Central memory CD8-positive, alpha-beta T cell (primary cell): ENCODE data around the gene TNFRSF19.
"Not testable (repeated sequence)": the region's sequence is repeated elsewhere in the genome, so short reads cannot be mapped to it uniquely, and the experiment has no call there.

Experiments used
- ATAC-seq: fragments of 150-1000 bp; cut with Tn5 transposase; replicated peaks from 2 replicates; pipeline ENCODE4 v1.10.0; 2022; ENCODE audit warnings: mild to moderate bottlenecking, moderate FRiP score, moderate number of reproducible peaks; ENCODE audit not compliant: poor library complexity, severe bottlenecking; ENCODE audit errors: extremely low read depth
- DNase-seq, 2 donors: peaks; one replicate each; pipeline ENCODE4 v3.0.0; 2021; ENCODE audit warnings: low spot score in 2 of 2
- H3K27ac Mint-ChIP-seq: one replicate; pipeline ENCODE4 v1.8.0; 2022; ENCODE audit warnings: low read depth, mild to moderate bottlenecking, moderate library complexity, mixed read lengths
- H3K27me3 Mint-ChIP-seq: one replicate; pipeline ENCODE4 v1.8.0; 2022; ENCODE audit warnings: mixed read lengths
- H3K36me3 Mint-ChIP-seq: one replicate; pipeline ENCODE4 v1.8.0; 2022; ENCODE audit warnings: mild to moderate bottlenecking, moderate library complexity, mixed read lengths; ENCODE audit not compliant: insufficient read depth
- H3K4me1 Mint-ChIP-seq: one replicate; pipeline ENCODE4 v1.8.0; 2022; ENCODE audit warnings: mixed read lengths
- H3K4me3 Mint-ChIP-seq: one replicate; pipeline ENCODE4 v1.8.0; 2022; ENCODE audit warnings: mild to moderate bottlenecking, moderate library complexity, mixed read lengths
- H3K9me3 Mint-ChIP-seq: one replicate; pipeline ENCODE4 v1.8.0; 2022; ENCODE audit warnings: mixed read lengths

Gene TNFRSF19

GRCh38 chr13:23570099-23570920 lies at the start of gene TNFRSF19:
TNFRSF19 (plus strand) TSS chr13:23570412; CDS start chr13:23590184, 19,772 bp downstream.
- no peak within 1 kb of the TSS for H3K27ac Mint-ChIP-seq
- H3K4me3 Mint-ChIP-seq, result no peak within 1 kb of the TSS
- H3K4me1 Mint-ChIP-seq, result no peaks in the 10 kb centered on the region
- no peaks in the 10 kb centered on the region for H3K36me3 Mint-ChIP-seq
- DNase-seq (no peak), ATAC-seq (no peak)
- H3K9me3 Mint-ChIP-seq, result no peaks in the 10 kb centered on the region
- peaks cover 79% of the 10 kb centered on the region for H3K27me3 Mint-ChIP-seq

DNA sequence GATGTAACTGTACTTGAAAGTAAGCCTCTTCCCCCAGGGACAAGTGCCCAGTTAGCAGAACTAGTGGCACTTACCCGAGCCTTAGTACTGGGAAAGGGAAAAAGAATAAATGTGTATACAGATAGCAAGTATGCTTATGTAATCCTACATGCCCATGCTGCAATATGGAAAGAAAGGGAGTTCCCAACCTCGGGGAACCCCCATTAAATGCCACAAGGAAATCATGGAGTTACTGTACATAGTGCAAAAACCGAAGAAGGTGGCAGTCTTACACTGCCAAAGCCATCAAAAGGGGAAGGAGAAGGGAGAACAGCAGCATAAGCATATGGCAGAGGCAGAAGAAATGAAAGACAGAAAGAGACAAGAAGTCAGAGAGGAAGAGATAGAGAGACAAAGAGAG lies 40.3 kb upstream of the TNFRSF19 start:
- not testable (repeated sequence) for H3K27ac Mint-ChIP-seq, ATAC-seq, H3K4me1 Mint-ChIP-seq, H3K36me3 Mint-ChIP-seq, DNase-seq, H3K9me3 Mint-ChIP-seq, H3K4me3 Mint-ChIP-seq
- H3K27me3 Mint-ChIP-seq, result peaks cover 11% of the 10 kb centered on the region

GRCh38 chr13:23531446-23531845 lies 38.8 kb upstream of the TNFRSF19 start:
- Mint-ChIP-seq H3K9me3 (no peaks in the 10 kb centered on the region), H3K4me1 (no peaks in the 10 kb centered on the region), H3K36me3 (no peaks in the 10 kb centered on the region), H3K27ac (no peak overlapping the region), H3K27me3 (peaks cover 8% of the 10 kb centered on the region), H3K4me3 (no peak overlapping the region)
- DNase-seq, result no peak
- ATAC-seq, result no peak

GRCh38 chr13:23534090-23534489 lies 36.1 kb upstream of the TNFRSF19 start:
- Mint-ChIP-seq H3K27me3 (no peaks in the 10 kb centered on the region), H3K4me1 (no peaks in the 10 kb centered on the region), H3K9me3 (no peaks in the 10 kb centered on the region), H3K27ac (no peak overlapping the region), H3K4me3 (no peak overlapping the region), H3K36me3 (no peaks in the 10 kb centered on the region)
- DNase-seq, result no peak
- no peak for ATAC-seq

GRCh38 chr13:23541221-23541824 lies 28.9 kb upstream of the TNFRSF19 start:
- Mint-ChIP-seq H3K4me1 (no peaks in the 10 kb centered on the region), H3K9me3 (no peaks in the 10 kb centered on the region), H3K4me3 (no peak overlapping the region), H3K27ac (no peak overlapping the region), H3K27me3 (peaks cover 36% of the 10 kb centered on the region), H3K36me3 (no peaks in the 10 kb centered on the region)
- DNase-seq (no peak), ATAC-seq (no peak)

GRCh38 chr13:23544668-23545067 lies 25.5 kb upstream of the TNFRSF19 start:
- ATAC-seq, result no peak
- peaks cover 66% of the 10 kb centered on the region for H3K27me3 Mint-ChIP-seq

GRCh38 chr13:23547000-23547590 lies 23.1 kb upstream of the TNFRSF19 start:
- no peak for ATAC-seq
- no peaks in the 10 kb centered on the region for H3K9me3 Mint-ChIP-seq
- H3K4me3 Mint-ChIP-seq, result no peak overlapping the region
- no peaks in the 10 kb centered on the region for H3K4me1 Mint-ChIP-seq
- peaks cover 64% of the 10 kb centered on the region for H3K27me3 Mint-ChIP-seq
- no peak overlapping the region for H3K27ac Mint-ChIP-seq
- no peaks in the 10 kb centered on the region for H3K36me3 Mint-ChIP-seq
- DNase-seq, result no peak

More at GRCh38 chr13:23544668-23545067, 25.5 kb upstream of the TNFRSF19 start:
- Mint-ChIP-seq H3K36me3 (no peaks in the 10 kb centered on the region), H3K27ac (no peak overlapping the region), H3K4me1 (no peaks in the 10 kb centered on the region), H3K9me3 (no peaks in the 10 kb centered on the region), H3K4me3 (no peak overlapping the region)
- no peak for DNase-seq

DNA sequence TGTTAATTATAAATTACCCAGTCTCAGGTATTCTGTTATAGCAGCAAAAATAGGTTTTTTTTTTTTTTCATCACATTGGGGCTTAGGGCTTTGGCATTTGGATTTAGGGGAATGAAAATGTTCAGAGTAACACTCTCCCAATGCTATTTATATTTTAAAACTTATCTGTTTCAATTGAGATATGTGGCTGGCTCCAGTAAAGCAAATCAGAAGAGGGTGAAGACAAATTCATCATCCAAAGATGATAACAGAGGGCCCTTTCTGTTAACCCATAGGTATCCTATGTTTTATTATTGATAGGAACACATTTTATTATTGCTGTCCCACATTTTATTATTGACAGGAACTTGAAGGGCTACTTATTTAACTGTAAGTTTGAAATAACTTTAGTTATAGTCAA lies 20.5 kb upstream of the TNFRSF19 start:
- DNase-seq (no peak), ATAC-seq (no peak)
- Mint-ChIP-seq H3K27ac (no peak overlapping the region), H3K4me1 (no peaks in the 10 kb centered on the region), H3K36me3 (no peaks in the 10 kb centered on the region), H3K9me3 (no peaks in the 10 kb centered on the region), H3K4me3 (no peak overlapping the region), H3K27me3 (peaks cover 57% of the 10 kb centered on the region)

GRCh38 chr13:23550163-23550562 lies 20.0 kb upstream of the TNFRSF19 start:
- no peak for DNase-seq
- no peaks in the 10 kb centered on the region for H3K36me3 Mint-ChIP-seq
- no peak overlapping the region for H3K27ac Mint-ChIP-seq
- ATAC-seq, result no peak
- no peak overlapping the region for H3K4me3 Mint-ChIP-seq
- no peaks in the 10 kb centered on the region for H3K9me3 Mint-ChIP-seq
- peaks cover 52% of the 10 kb centered on the region for H3K27me3 Mint-ChIP-seq
- no peaks in the 10 kb centered on the region for H3K4me1 Mint-ChIP-seq

DNA sequence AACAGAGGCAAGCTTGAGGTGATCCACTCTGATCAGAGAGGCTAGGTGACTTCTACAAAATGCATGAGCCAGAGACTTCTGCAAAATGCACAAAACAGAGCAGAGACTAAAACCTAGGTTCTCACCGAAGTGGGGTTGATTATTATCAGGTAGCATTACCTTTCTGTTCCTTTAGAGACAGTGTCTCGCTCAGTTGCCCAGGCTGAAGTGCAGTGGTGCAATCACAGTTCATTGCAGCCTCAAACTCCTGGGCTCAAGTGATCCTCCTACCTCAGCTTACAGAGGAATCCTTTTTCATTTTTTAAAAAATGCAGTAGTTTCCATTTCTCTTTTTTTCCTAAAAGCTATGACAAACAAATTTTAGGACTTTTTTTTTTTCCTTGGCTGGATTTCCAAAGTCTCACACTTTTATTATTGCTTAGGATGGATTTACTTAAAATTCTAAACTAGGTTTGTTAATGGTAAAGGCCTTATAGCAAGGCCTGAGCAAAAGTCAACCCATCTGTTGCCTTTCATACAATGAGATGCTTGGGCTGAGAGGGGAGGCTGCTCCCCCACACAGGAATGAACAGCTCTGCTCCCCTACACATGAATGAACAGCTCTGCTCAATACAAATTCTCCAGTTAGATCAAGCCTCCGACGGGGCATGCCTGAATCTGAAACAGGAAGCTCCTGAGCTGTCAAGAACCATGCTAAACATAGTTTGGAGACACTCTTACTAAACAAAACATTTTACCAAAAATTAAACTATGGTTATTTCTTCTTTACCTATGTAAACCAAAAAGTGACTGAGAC lies 18.8 kb upstream of the TNFRSF19 start:
- H3K4me1 Mint-ChIP-seq, result no peaks in the 10 kb centered on the region
- no peak overlapping the region for H3K4me3 Mint-ChIP-seq
- H3K36me3 Mint-ChIP-seq, result no peaks in the 10 kb centered on the region
- ATAC-seq (no peak), DNase-seq (no peak)
- no peak overlapping the region for H3K27ac Mint-ChIP-seq
- peaks cover 43% of the 10 kb centered on the region for H3K27me3 Mint-ChIP-seq
- H3K9me3 Mint-ChIP-seq, result no peaks in the 10 kb centered on the region

DNA sequence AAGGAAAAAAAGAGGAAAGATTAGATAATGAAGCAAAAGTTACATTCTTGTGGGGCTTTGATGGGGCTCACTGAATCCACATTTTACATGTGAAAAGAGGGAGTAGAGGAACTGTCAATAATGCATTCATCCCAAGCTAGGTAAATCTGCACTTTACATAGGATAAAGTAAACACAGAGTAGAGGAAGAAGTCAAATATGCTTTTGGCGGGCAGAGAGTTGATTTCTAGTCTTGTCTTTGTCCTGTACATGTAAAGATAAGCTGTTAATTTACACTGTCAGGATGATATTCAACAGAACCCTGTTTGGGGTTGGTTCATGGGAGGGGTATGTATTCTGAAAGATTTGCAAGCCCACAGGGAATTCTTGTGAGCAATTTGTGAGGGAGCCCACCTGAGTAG lies 18.0 kb upstream of the TNFRSF19 start:
- H3K9me3 Mint-ChIP-seq, result no peaks in the 10 kb centered on the region
- ATAC-seq (no peak), DNase-seq (no peak)
- H3K4me3 Mint-ChIP-seq, result no peak overlapping the region
- H3K36me3 Mint-ChIP-seq, result no peaks in the 10 kb centered on the region
- no peaks in the 10 kb centered on the region for H3K4me1 Mint-ChIP-seq
- H3K27me3 Mint-ChIP-seq, result peaks cover 35% of the 10 kb centered on the region
- H3K27ac Mint-ChIP-seq, result no peak overlapping the region

GRCh38 chr13:23552661-23553060 lies 17.6 kb upstream of the TNFRSF19 start:
- no peaks in the 10 kb centered on the region for H3K36me3 Mint-ChIP-seq
- DNase-seq, result no peak
- no peaks in the 10 kb centered on the region for H3K4me1 Mint-ChIP-seq
- H3K9me3 Mint-ChIP-seq, result no peaks in the 10 kb centered on the region
- no peak overlapping the region for H3K4me3 Mint-ChIP-seq
- ATAC-seq, result no peak
- peaks cover 30% of the 10 kb centered on the region for H3K27me3 Mint-ChIP-seq
- no peak overlapping the region for H3K27ac Mint-ChIP-seq
